Activated gamma-delta T cell treated with Interleukin-2 at 50 U/mL for 16 hours (primary cell): ENCODE measurements around the gene CDIPT.
"Not testable (repeated sequence)": the region's sequence is repeated elsewhere in the genome, so short reads cannot be mapped to it uniquely, and the experiment has no call there.

Source experiments
- DNase-seq: peaks from one replicate; pipeline ENCODE4 v3.0.0-alpha.2; 2020

Gene CDIPT

GRCh38 chr16:29862884-29863668 is at the start of gene CDIPT:
Gene CDIPT, minus strand, starts transcription at chr16:29863226. Its CDS starts 369 bp downstream, at chr16:29862857.
- peak; percentile 94 for DNase-seq

- no peak for DNase-seq
Observed at GRCh38 chr16:29912087-29912486, 49.1 kb upstream of the CDIPT start.

- no peak for DNase-seq
Observed at GRCh38 chr16:29911676-29912010, 48.6 kb upstream of the CDIPT start.

- no peak for DNase-seq
Observed at GRCh38 chr16:29910819-29911675, 48.0 kb upstream of the CDIPT start.

- not testable (repeated sequence) for DNase-seq
Observed at GRCh38 chr16:29909851-29910250, 46.8 kb upstream of the CDIPT start.

- DNase-seq, result no peak
Observed at GRCh38 chr16:29909391-29909790, 46.4 kb upstream of the CDIPT start.

- DNase-seq, result no peak
Observed at GRCh38 chr16:29908719-29909220, 45.7 kb upstream of the CDIPT start.

GRCh38 chr16:29907973-29908372 is 44.9 kb upstream of the CDIPT start:
- no peak for DNase-seq

- no peak for DNase-seq
Observed at GRCh38 chr16:29906520-29907244, 43.7 kb upstream of the CDIPT start.

- DNase-seq, result no peak
Observed at GRCh38 chr16:29905668-29906067, 42.6 kb upstream of the CDIPT start.

- DNase-seq, result no peak
Observed at GRCh38 chr16:29904947-29905346, 41.9 kb upstream of the CDIPT start.

GRCh38 chr16:29903590-29903989 is 40.6 kb upstream of the CDIPT start:
- no peak for DNase-seq

GRCh38 chr16:29901607-29901945 is 38.5 kb upstream of the CDIPT start:
- DNase-seq, result no peak

GRCh38 chr16:29900888-29901606 is 38.0 kb upstream of the CDIPT start:
- no peak for DNase-seq

- peak; percentile 50 for DNase-seq
Observed at GRCh38 chr16:29900102-29900887, 37.3 kb upstream of the CDIPT start, which contains the start of gene ASPHD1. Gene ASPHD1, plus strand, starts transcription at chr16:29900488. Its CDS starts 484 bp downstream, at chr16:29900972.

GRCh38 chr16:29899516-29900101 is 36.6 kb upstream of the CDIPT start, which contains the start of gene SEZ6L2:
Gene SEZ6L2, minus strand, starts transcription at chr16:29899550. Its CDS starts 531 bp downstream, at chr16:29899019.
- peak; percentile 75 for DNase-seq

- DNase-seq, result no peak
Observed at GRCh38 chr16:29898804-29899515, 35.9 kb upstream of the CDIPT start.

GRCh38 chr16:29898135-29898803 is 35.2 kb upstream of the CDIPT start:
- no peak for DNase-seq

GRCh38 chr16:29897333-29897732 is 34.3 kb upstream of the CDIPT start:
- no peak for DNase-seq

GRCh38 chr16:29896841-29897240 is 33.8 kb upstream of the CDIPT start:
- no peak for DNase-seq
